ENCODE results near the gene MRPL37.

DNA sequence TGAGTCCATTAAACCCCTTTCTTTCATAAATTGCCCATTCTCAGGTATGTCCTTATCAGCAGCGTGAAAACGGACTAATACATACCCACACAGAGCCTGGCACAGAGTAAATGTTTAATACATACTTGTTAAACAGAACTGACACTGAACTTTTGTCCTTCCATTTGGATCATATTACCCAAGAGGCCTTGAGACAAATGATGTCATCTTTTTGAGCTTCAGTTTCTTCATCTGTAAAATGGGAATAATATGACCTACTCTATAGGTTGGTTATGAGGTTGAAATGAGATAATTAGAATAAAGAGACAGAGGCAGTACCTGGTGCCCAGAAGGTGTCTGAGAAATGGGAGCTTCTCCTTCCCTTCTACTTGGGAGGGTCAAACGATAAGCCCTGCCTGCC lies 13.9 kb upstream of the MRPL37 start:
- TF ChIP-seq, protein P1, sequence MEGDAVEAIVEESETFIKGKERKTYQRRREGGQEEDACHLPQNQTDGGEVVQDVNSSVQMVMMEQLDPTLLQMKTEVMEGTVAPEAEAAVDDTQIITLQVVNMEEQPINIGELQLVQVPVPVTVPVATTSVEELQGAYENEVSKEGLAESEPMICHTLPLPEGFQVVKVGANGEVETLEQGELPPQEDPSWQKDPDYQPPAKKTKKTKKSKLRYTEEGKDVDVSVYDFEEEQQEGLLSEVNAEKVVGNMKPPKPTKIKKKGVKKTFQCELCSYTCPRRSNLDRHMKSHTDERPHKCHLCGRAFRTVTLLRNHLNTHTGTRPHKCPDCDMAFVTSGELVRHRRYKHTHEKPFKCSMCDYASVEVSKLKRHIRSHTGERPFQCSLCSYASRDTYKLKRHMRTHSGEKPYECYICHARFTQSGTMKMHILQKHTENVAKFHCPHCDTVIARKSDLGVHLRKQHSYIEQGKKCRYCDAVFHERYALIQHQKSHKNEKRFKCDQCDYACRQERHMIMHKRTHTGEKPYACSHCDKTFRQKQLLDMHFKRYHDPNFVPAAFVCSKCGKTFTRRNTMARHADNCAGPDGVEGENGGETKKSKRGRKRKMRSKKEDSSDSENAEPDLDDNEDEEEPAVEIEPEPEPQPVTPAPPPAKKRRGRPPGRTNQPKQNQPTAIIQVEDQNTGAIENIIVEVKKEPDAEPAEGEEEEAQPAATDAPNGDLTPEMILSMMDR (conservative IDR thresholded peaks at IDR 0.05; ENCODE audit: low read length): no peak
- TF ChIP-seq EZH2phosphoT487 (IDR thresholded peaks at IDR 0.05; ENCODE audit: borderline replicate concordance, low read depth, low read length): no peak

Measured in OCI-LY7 (cell line).